ENCODE data around the gene GRAMD1B.
"Not testable (repeated sequence)": the region's sequence is repeated elsewhere in the genome, so short reads cannot be mapped to it uniquely, and the experiment has no call there.

DNA sequence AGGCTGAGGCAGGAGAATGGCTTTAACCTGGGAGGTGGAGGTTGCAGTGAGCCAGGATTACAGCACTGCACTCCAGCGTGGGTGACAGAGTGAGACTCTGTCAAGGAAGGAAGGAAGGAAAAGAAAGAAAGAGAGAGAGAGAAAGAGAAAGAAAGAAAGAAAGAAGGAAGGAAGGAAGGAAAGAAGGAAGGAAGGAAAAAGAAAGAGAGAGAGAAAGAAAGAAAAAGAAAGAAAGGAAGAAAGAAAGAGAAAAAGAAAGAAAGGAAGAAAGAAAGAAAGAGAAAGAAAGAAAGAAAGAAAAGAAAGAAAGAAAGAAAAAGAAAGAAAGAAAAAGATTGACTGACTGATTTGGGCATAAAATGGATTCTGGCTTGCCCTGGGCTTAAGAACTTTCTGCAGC lies 36.1 kb downstream of the GRAMD1B start:
- TF ChIP-seq CEBPB (IDR thresholded peaks at IDR 0.05; ENCODE audit: low read depth), result not testable (repeated sequence)
- TF ChIP-seq, protein P1, sequence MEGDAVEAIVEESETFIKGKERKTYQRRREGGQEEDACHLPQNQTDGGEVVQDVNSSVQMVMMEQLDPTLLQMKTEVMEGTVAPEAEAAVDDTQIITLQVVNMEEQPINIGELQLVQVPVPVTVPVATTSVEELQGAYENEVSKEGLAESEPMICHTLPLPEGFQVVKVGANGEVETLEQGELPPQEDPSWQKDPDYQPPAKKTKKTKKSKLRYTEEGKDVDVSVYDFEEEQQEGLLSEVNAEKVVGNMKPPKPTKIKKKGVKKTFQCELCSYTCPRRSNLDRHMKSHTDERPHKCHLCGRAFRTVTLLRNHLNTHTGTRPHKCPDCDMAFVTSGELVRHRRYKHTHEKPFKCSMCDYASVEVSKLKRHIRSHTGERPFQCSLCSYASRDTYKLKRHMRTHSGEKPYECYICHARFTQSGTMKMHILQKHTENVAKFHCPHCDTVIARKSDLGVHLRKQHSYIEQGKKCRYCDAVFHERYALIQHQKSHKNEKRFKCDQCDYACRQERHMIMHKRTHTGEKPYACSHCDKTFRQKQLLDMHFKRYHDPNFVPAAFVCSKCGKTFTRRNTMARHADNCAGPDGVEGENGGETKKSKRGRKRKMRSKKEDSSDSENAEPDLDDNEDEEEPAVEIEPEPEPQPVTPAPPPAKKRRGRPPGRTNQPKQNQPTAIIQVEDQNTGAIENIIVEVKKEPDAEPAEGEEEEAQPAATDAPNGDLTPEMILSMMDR (IDR thresholded peaks at IDR 0.05 in 2 of 3, conservative IDR thresholded peaks at IDR 0.05 in 1 of 3; ENCODE audit: borderline replicate concordance in 1 of 3, insufficient read depth in 1 of 3, low read depth in 2 of 3, low read length in 2 of 3), result not testable (repeated sequence)
- TF ChIP-seq, protein P2, sequence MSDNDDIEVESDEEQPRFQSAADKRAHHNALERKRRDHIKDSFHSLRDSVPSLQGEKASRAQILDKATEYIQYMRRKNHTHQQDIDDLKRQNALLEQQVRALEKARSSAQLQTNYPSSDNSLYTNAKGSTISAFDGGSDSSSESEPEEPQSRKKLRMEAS (IDR thresholded peaks at IDR 0.05), result not testable (repeated sequence)
